Fibroblast of upper back skin (primary cell): ENCODE results near the gene SMS.
"Not testable (repeated sequence)": the region's sequence is repeated elsewhere in the genome, so short reads cannot be mapped to it uniquely, and the experiment has no call there.

Experiments
- DNase-seq: peaks from one replicate; pipeline ENCODE4 v3.0.0-alpha.2; 2013

Gene SMS

GRCh38 chrX:21940356-21940829 lies at the start of gene SMS:
TSS of gene SMS (plus strand) at chrX:21940709. CDS start at chrX:21940825, 116 bp downstream.
- peak; percentile 76 for DNase-seq

GRCh38 chrX:21905313-21905712 lies 35.2 kb upstream of the SMS start:
- DNase-seq: no peak

DNA sequence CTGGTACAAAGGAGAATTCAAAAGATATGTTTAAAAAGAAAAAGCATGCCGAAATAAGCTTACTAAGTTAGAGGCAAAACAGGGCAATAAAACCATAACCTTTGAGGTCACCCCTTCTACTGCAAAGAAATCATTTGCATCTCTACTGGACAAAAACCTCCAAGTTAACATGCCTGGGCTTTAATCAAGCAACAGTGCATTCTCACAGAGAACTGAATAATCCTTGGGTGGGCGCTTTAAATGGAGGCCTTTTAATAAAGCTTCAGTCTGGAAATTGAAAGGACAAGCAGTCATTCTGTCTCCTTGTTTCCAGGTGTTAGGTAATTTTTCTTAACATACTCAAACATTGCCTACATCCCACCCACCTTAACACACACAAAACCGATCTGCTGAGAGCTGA lies 34.6 kb upstream of the SMS start:
- no peak for DNase-seq

DNA sequence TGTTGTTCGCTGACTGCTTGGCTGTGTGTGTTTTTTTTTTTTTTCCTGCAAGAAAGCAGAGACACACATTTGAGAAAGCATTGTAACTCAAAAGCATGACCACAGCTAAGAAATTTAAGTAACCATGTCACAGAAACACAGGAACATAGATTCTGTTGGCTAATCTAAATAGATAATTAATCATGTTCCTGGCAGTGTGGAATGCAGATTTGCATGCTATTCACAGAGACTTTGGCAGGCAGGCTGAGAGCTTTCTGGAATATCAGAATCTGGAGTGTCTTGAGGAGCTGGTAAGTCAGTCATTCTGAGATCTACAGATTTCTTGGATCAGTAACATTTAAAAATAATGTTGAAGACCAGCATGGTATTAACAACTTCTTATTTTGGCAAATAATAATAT lies 33.2 kb upstream of the SMS start:
- DNase-seq: peak; percentile 68

DNA sequence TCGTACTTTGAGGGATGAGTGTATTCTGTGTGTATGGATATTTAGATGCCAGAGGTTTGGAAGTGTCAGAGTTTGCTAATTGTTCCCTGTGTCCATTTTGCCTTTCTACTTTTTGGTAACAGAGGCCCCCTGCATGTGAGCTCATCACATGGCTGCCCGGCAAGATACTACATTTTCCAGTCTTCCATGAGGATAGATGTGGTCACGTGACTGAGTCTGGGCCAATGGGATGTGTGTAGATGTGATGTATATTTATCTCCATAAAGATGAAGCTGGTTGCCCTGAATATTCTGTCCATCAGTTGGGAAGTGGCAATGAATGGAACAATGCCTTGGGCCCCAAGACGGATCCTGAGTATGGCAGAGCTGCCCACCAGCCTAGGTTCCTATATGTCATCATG lies 29.0 kb upstream of the SMS start:
- no peak for DNase-seq

- DNase-seq: no peak
These were observed 28.3 kb upstream of the SMS start for GRCh38 chrX:21912220-21912619.

- DNase-seq: no peak
These were observed 27.5 kb upstream of the SMS start for GRCh38 chrX:21912989-21913388.

DNA sequence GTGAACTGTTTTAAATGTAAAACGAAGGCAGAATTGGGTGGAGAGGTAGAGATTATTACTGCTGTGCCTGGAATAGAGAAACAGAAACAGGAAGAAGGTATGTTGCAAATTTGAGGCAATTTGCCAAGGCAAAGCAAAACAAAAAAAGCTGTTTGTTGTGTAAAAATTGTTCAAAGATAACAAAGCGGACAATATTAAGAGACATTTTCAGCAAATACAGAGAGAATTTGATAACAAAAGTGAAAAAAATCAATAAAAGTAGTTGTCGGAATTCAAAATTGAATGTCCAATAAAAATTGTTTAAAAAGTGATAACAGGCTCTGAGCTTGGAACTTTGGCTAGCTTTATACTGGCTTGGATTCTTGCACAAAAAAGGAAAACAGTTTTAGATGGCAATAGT lies 14.4 kb upstream of the SMS start:
- DNase-seq: no peak

GRCh38 chrX:21926527-21927278 lies 13.8 kb upstream of the SMS start:
- DNase-seq: peak; percentile 96

- no peak for DNase-seq
These were observed 11.3 kb upstream of the SMS start for GRCh38 chrX:21929209-21929608.

GRCh38 chrX:21930986-21931385 lies 9.5 kb upstream of the SMS start:
- DNase-seq: no peak

GRCh38 chrX:21932292-21933002 lies 8.1 kb upstream of the SMS start:
- peak; percentile 89 for DNase-seq

GRCh38 chrX:21933077-21933476 lies 7.4 kb upstream of the SMS start:
- DNase-seq: no peak

DNA sequence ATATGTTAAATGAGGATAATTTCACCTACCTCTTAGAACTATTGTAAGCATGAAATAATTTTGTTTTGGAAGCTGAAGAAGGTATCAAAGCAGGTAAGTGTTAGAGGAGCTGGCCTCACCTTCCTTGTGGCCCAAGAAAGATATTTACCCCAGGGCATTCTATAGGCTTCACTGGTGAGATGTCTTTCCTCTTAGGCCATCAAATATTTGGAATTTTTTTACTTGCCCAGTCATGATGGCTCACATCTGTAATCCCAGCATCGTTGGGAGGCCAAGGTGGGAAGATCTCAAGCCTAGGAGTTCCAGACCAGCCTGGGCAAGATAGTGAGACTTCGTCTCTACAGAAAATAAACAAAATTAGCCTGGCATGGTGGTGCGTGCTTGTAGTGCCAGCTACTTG lies 6.1 kb upstream of the SMS start:
- DNase-seq: no peak

- DNase-seq: no peak
These were observed 603 bp upstream of the SMS start for GRCh38 chrX:21939906-21940305.

DNA sequence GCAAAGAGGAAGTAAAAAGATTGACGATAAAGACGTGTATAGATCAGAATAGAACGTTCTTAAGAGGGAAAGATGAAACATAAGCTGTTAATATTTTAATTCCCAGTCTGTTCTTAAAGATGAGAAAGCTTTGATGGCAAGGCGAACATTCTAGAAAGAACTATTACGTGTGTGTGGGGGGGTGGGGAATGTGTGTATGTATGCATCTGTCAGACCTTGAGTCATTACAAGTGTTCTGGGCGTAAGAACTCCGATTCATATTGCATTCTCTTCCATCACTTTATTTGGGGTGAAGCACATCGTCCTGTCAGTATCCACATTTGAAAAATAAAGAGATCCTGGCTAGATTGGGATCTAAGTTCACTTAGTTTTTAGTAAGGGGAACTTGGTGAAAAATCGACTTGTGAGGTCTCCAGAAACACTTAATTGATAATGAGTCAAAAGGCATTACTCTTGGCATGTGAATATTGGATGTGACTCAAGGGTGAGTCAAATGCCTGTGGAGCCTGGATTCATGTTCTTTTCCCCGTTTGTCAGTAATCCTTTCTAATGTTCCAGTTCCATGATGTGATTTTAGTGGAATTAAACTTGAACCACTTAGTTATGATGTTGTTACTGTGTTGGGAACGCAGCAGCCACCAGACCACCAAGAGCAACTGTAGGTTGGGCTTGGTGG lies 3.1 kb downstream of the SMS start:
- DNase-seq: peak; percentile 94

GRCh38 chrX:21944136-21944615 lies 3.7 kb downstream of the SMS start:
- DNase-seq: no peak

DNA sequence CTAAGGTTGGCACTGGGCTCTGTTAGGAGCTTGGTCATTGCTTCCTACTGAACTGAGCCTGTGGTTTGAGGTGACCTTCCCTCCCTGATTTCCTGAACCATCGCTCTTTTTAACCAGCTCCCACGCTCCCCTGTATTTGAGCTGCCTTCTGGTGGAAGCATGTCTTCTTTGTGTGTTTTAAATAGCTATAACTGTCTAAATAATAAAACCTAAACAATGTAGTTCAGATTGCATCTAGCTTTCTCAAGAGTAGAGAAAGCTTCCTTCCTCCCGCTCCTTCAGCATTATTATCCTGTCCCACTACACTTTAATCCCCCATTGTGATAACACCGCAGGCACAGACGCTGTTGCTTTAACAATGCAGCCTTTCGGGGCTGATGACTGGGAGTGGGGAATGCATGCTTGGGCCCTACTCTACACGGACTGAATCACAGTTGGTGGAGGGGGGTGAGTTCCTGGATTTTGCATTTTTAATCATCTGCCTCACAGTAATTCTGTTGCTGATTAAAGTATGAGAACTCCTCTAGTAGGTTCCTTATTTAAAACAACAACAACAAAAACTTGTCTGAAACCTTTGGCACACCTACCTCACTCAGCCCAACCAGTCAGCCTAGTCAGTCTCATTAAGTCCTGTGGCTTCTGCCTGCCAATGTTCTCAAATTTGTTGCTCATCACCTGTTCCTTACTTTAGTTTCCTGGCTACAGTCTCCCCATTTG lies 6.6 kb downstream of the SMS start:
- DNase-seq: peak; percentile 52

- DNase-seq: no peak
These were observed 7.2 kb downstream of the SMS start for GRCh38 chrX:21947671-21948070.

GRCh38 chrX:21948897-21949578 lies 8.5 kb downstream of the SMS start:
- DNase-seq: no peak

- DNase-seq: no peak
These were observed 9.2 kb downstream of the SMS start for GRCh38 chrX:21949689-21950088.

DNA sequence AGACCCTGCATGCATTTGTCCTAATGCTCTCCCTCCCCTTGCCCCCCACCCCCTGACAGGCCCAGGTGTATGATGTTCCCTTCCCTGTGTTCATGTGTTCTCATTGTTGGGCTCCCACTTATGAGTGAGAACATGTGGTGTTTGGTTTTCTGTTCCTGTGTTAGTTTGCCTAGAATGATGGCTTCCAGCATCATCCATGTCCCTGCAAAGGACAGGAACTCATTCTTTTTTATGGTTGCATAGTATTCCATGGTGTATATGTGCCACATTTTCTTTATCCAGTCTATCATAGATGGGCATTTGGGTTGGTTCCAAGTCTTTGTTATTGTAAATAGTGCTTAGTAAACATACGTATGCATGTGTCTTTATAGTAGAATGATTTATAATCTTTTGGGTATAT lies 10.0 kb downstream of the SMS start:
- DNase-seq: not testable (repeated sequence)
